GM12878 (cell line): ENCODE results near the gene SARDH. TPM values are rescaled to one million over a fixed set of nuclear protein-coding genes. Genes with fewer than 3 reads are reported as not detected.

ENCODE experiments used
- ATAC-seq: fragments of 200-7000 bp; cut with Tn5 transposase; 3 replicates; pipeline ENCODE4 v1.9.1; 2020; ENCODE audit warnings: mild to moderate bottlenecking, moderate library complexity
- BruUV-seq: library from RNA; stranded (reverse); fragments of 400-500 nt; replicated peaks from 2 replicates; lab custom pipeline; 2021; lab: Mats Ljungman, UMichigan
- CTCF ChIA-PET: fragments of 300-600 bp; sonication (Branson Sonifier 250); formaldehyde crosslinking; extraction: SDS; loops from one replicate; lab custom pipeline; 2021; ENCODE audit warnings: inconsistent platforms; lab: Yijun Ruan, JAX
- POLR2A ChIA-PET: fragments of 350-600 bp; formaldehyde crosslinking; extraction: SDS; loops from one replicate; lab custom pipeline; 2021; ENCODE audit warnings: inconsistent platforms; lab: Charles Lee
- RAD21 ChIA-PET: fragments of 300-600 bp; sonication (Branson Sonifier 250); formaldehyde crosslinking; loops from one replicate; lab custom pipeline; 2023; ENCODE audit warnings: antibody characterized with exemption; ENCODE audit not compliant: unreplicated experiment; lab: Charles Lee
- SMC1A ChIA-PET: fragments of 300-600 bp; sonication (Branson Sonifier 250); formaldehyde crosslinking; loops from one replicate; lab custom pipeline; 2023; ENCODE audit not compliant: unreplicated experiment, uncharacterized antibody; lab: Charles Lee
- DNase-seq: peaks from one replicate; pipeline ENCODE4 v3.0.0-alpha.2; 2011; ENCODE audit warnings: low read depth, low spot score
- FAIRE-seq: peaks from 3 replicates; lab custom pipeline; 2011; peaks lifted over from hg19 to GRCh38; lab: Jason Lieb, UNC
- H2AFZ ChIP-seq: 2 replicates; pipeline ENCODE4 v1.6.0; 2011; ENCODE audit warnings: low read depth, low read length, control low read depth; ENCODE audit not compliant: control insufficient read depth
- H3K27ac ChIP-seq: 2 replicates; pipeline ENCODE4 v1.5.1; 2011; ENCODE audit warnings: control low read depth; ENCODE audit not compliant: control insufficient read depth, insufficient read depth
- H3K27me3 ChIP-seq, 2 experiments: replicated peaks in 1 of 2; 2 replicates each; pipeline versions ENCODE4 v1.6.0 to v1.6.1; 2011; ENCODE audit warnings: low read length in 1 of 2; ENCODE audit not compliant: control insufficient read depth in 2 of 2, insufficient read depth in 2 of 2
- H3K36me3 ChIP-seq, 2 experiments: 2 replicates each; pipeline ENCODE4 v1.5.1; 2011; ENCODE audit warnings: low read length in 1 of 2; ENCODE audit not compliant: control insufficient read depth in 2 of 2, insufficient read depth in 2 of 2
- H3K4me1 ChIP-seq: 2 replicates; pipeline ENCODE4 v1.6.1; 2011; ENCODE audit warnings: mild to moderate bottlenecking, low read length, moderate library complexity, mixed read lengths; ENCODE audit not compliant: control insufficient read depth, insufficient read depth
- H3K4me2 ChIP-seq: 2 replicates; pipeline ENCODE4 v1.6.0; 2011; ENCODE audit warnings: control low read depth; ENCODE audit not compliant: control insufficient read depth, insufficient read depth
- H3K4me3 ChIP-seq: fragments of 200-600 bp; sonication (generic); 2 replicates; pipeline ENCODE4 v1.5.1; 2016
- H3K79me2 ChIP-seq: 2 replicates; pipeline ENCODE4 v1.6.0; 2011; ENCODE audit warnings: low read length; ENCODE audit not compliant: control insufficient read depth, insufficient read depth
- H3K9ac ChIP-seq: 2 replicates; pipeline ENCODE4 v1.8.0; 2011; ENCODE audit warnings: low read length, control low read depth, mixed read lengths; ENCODE audit not compliant: control insufficient read depth, insufficient read depth
- H3K9me3 ChIP-seq: replicated peaks from 3 replicates; pipeline ENCODE4 v1.5.1; 2011; ENCODE audit warnings: mild to moderate bottlenecking, low read length; ENCODE audit not compliant: control insufficient read depth, insufficient read depth
- H4K20me1 ChIP-seq: 2 replicates; pipeline ENCODE4 v1.6.0; 2011; ENCODE audit not compliant: control insufficient read depth, insufficient read depth
- BACH1 ChIP-seq: fragments of 450-650 bp; IDR thresholded peaks from 2 replicates; pipeline ENCODE4 v1.6.1; 2017; ENCODE audit warnings: mild to moderate bottlenecking, borderline replicate concordance
- BCL11A ChIP-seq: IDR thresholded peaks from 2 replicates; pipeline ENCODE4 v1.6.1; 2011; ENCODE audit warnings: low read depth, low read length
- CHD4 ChIP-seq: fragments of 200-600 bp; sonication (generic); IDR thresholded peaks from 2 replicates; pipeline ENCODE4 v1.6.1; 2016; ENCODE audit warnings: mild to moderate bottlenecking
- DPF2 ChIP-seq: fragments of 450-650 bp; IDR thresholded peaks from 2 replicates; pipeline ENCODE4 v1.6.1; 2017; ENCODE audit warnings: mild to moderate bottlenecking
- HCFC1 ChIP-seq: fragments of 150-350 bp; IDR thresholded peaks from 2 replicates; pipeline ENCODE4 v1.6.1; 2014; ENCODE audit warnings: low read length
- HDGF ChIP-seq: fragments of 450-650 bp; IDR thresholded peaks from 2 replicates; pipeline ENCODE4 v1.6.1; 2016; ENCODE audit warnings: antibody characterized with exemption
- NBN ChIP-seq: fragments of 450-650 bp; IDR thresholded peaks from 2 replicates; pipeline ENCODE4 v1.6.1; 2016
- PAX8 ChIP-seq: fragments of 450-650 bp; IDR thresholded peaks from 2 replicates; pipeline ENCODE4 v1.6.1; 2017; ENCODE audit warnings: mild to moderate bottlenecking, moderate library complexity
- RCOR1 ChIP-seq: conservative IDR thresholded peaks from 2 replicates; pipeline ENCODE4 v1.6.1; 2012; ENCODE audit warnings: low read depth, low read length, improper control_type of control experiment
- SP1 ChIP-seq: IDR thresholded peaks from one replicate; pipeline ENCODE4 v1.6.1; 2011; ENCODE audit warnings: low read depth, low read length
- TBL1XR1 ChIP-seq: IDR thresholded peaks from 2 replicates; pipeline ENCODE4 v1.6.1; 2012; ENCODE audit warnings: low read depth, low read length, improper control_type of control experiment
- TCF7 ChIP-seq: IDR thresholded peaks from 2 replicates; pipeline ENCODE4 v1.6.1; 2014; ENCODE audit warnings: antibody characterized with exemption, borderline replicate concordance
- WRNIP1 ChIP-seq: IDR thresholded peaks from 2 replicates; pipeline ENCODE4 v1.6.1; 2011; ENCODE audit warnings: low read depth, low read length, improper control_type of control experiment, borderline replicate concordance
- YY1 ChIP-seq: IDR thresholded peaks from 2 replicates; pipeline ENCODE4 v1.6.1; 2011; ENCODE audit warnings: low read depth, mild to moderate bottlenecking, low read length
- ZNF217 ChIP-seq: fragments of 450-650 bp; IDR thresholded peaks from 2 replicates; pipeline ENCODE4 v1.6.1; 2017; ENCODE audit warnings: antibody characterized with exemption, mild to moderate bottlenecking
- WGBS: methylation state at CpG from one replicate; pipeline ENCODE4 v1.1.6; 2016; ENCODE audit warnings: low lambda C conversion rate; ENCODE audit not compliant: insufficient replicate concordance, insufficient coverage; ENCODE audit errors: missing lambda C conversion rate; 5-methylcytosine and 5-hydroxymethylcytosine counted together
- in situ Hi-C: fragments of 300-500 bp; cut with MboI; formaldehyde crosslinking; loops from 9 replicates; pipeline ENCODE4 v1.14.3; 2018; ENCODE audit warnings: mixed read lengths
- intact Hi-C: fragments of 100-400 bp; cut with micrococcal nuclease; formaldehyde crosslinking; loops from one replicate; pipeline ENCODE4 v1.14.2; 2022; ENCODE audit not compliant: unreplicated experiment
- polyA plus RNA-seq, 11 experiments: library from polyadenylated mRNA; depleted of rRNA in 4 of 11; unstranded in 6 of 11; stranded (reverse) in 5 of 11; fragments of >200 nt; fragmentation: Nextera tagmentation in 4 of 11; fragmentation: Illumina TruSeq in 1 of 11; extraction: Ambion mirVana in 4 of 11; extraction: Trizol in 1 of 11; gene quantifications; 1 replicate in 1 of 11; 2 replicates in 10 of 11; pipeline versions ENCODE4 v1.2.1 to v1.2.3, GENCODE V29; 2011 to 2016; ENCODE audit warnings: inconsistent platforms in 2 of 11, missing spikeins in 2 of 11, low read depth in 1 of 11
- total RNA-seq, 4 experiments: library from RNA; depleted of rRNA in 3 of 4; stranded (reverse); fragments of >200 nt in 3 of 4; fragmentation: Illumina TruSeq in 1 of 4; extraction: Trizol in 1 of 4; gene quantifications; 2 replicates each; pipeline versions ENCODE4 v1.2.1 to v1.2.3, GENCODE V29; 2013 to 2021
- TF ChIP-seq, protein P1 (sequence below): IDR thresholded peaks from 2 replicates; pipeline ENCODE4 v1.6.1; 2012; ENCODE audit warnings: low read depth, low read length, improper control_type of control experiment
- TF ChIP-seq, protein P2 (sequence below): fragments of 450-650 bp; IDR thresholded peaks from 2 replicates; pipeline ENCODE4 v1.6.1; 2017; ENCODE audit warnings: mild to moderate bottlenecking, low read depth, inconsistent platforms; ENCODE audit not compliant: poor library complexity, severe bottlenecking
- TF ChIP-seq, protein P3 (sequence below): fragments of 450-650 bp; formaldehyde crosslinking; IDR thresholded peaks from 2 replicates; pipeline ENCODE4 v1.4.0; 2020; ENCODE audit warnings: mild to moderate bottlenecking, moderate library complexity

Gene SARDH
- total and polyA plus RNA-seq, 10 of the 15 experiments (the other 5 are each of a cell fraction or from before 2014, with no cell fraction given): 0.03 to 0.15 (median 0.10) TPM; not detected in 6

DNA sequence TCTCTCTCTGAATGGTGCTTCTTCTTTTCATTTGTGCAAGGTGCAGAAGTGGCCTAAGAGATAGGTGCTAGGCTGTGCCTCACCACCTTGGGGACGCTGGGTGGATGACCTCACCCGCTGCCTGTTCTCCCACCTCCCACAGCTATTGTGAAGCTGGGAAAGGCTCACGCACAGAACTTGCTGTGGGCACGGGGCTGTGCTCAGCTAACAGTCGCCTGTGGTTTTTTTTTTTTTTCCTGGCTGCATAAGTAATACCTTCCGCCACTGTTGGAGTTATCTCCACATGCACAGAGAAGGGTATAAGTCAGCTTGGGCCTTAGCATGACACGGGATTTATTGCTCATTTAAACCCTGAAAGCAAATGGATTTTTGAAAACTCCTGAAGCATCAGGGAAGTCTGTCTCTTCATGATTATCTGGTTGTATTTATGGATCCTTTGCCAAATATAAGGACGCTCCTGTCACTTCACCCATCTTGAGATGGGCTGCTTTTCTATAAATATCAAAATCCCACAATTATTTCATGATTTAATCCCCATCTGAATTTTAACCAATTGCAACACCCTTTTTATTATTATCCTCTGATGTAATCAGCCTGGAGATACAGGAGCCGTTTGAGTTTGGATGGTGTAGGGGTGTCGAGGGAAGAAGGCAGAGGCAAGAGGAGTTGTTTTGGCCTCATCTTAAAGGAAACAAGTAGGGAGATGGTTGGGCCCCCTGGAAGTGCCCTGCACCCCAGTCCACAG, 93.0 kb downstream of the SARDH start:
- BruUV-seq: no TSS peak

More for the DNA sequence above, 93.0 kb downstream of the SARDH start:
- no peak overlapping the region for H3K27ac ChIP-seq
- FAIRE-seq (no peak), ATAC-seq (no peak), DNase-seq (no peak)
- ChIA-PET CTCF (no interaction called here), SMC1A (no interaction called here), RAD21 (no interaction called here), POLR2A (no interaction called here)
- H3K27me3 ChIP-seq: peaks cover 0 to 2% of the 10 kb centered on the region in 2 experiments; a peak in 2 of 4 replicates
- H3K4me3 ChIP-seq: no peak overlapping the region
- TF ChIP-seq NBN (no peak), SP1 (no peak), HCFC1 (no peak), DPF2 (no peak), CHD4 (no peak), RCOR1 (no peak), BACH1 (no peak), BCL11A (no peak), YY1 (no peak), ZNF217 (no peak), TBL1XR1 (no peak), WRNIP1 (no peak), PAX8 (no peak), HDGF (no peak), TCF7 (no peak)
- TF ChIP-seq, protein P1, sequence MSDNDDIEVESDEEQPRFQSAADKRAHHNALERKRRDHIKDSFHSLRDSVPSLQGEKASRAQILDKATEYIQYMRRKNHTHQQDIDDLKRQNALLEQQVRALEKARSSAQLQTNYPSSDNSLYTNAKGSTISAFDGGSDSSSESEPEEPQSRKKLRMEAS: no peak
- TF ChIP-seq, protein P2, sequence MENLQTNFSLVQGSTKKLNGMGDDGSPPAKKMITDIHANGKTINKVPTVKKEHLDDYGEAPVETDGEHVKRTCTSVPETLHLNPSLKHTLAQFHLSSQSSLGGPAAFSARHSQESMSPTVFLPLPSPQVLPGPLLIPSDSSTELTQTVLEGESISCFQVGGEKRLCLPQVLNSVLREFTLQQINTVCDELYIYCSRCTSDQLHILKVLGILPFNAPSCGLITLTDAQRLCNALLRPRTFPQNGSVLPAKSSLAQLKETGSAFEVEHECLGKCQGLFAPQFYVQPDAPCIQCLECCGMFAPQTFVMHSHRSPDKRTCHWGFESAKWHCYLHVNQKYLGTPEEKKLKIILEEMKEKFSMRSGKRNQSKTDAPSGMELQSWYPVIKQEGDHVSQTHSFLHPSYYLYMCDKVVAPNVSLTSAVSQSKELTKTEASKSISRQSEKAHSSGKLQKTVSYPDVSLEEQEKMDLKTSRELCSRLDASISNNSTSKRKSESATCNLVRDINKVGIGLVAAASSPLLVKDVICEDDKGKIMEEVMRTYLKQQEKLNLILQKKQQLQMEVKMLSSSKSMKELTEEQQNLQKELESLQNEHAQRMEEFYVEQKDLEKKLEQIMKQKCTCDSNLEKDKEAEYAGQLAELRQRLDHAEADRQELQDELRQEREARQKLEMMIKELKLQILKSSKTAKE: no peak
- TF ChIP-seq, protein P3, sequence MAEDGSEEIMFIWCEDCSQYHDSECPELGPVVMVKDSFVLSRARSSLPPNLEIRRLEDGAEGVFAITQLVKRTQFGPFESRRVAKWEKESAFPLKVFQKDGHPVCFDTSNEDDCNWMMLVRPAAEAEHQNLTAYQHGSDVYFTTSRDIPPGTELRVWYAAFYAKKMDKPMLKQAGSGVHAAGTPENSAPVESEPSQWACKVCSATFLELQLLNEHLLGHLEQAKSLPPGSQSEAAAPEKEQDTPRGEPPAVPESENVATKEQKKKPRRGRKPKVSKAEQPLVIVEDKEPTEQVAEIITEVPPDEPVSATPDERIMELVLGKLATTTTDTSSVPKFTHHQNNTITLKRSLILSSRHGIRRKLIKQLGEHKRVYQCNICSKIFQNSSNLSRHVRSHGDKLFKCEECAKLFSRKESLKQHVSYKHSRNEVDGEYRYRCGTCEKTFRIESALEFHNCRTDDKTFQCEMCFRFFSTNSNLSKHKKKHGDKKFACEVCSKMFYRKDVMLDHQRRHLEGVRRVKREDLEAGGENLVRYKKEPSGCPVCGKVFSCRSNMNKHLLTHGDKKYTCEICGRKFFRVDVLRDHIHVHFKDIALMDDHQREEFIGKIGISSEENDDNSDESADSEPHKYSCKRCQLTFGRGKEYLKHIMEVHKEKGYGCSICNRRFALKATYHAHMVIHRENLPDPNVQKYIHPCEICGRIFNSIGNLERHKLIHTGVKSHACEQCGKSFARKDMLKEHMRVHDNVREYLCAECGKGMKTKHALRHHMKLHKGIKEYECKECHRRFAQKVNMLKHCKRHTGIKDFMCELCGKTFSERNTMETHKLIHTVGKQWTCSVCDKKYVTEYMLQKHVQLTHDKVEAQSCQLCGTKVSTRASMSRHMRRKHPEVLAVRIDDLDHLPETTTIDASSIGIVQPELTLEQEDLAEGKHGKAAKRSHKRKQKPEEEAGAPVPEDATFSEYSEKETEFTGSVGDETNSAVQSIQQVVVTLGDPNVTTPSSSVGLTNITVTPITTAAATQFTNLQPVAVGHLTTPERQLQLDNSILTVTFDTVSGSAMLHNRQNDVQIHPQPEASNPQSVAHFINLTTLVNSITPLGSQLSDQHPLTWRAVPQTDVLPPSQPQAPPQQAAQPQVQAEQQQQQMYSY (CRISPR knock-in tag): no peak
- H3K79me2 ChIP-seq: no peaks in the 10 kb centered on the region
- no peaks in the 10 kb centered on the region for H3K9me3 ChIP-seq
- intact Hi-C loops (no loop called here), in situ Hi-C loops (no loop called here)
- H4K20me1 ChIP-seq: no peaks in the 10 kb centered on the region
- H3K9ac ChIP-seq: no peak overlapping the region
- WGBS: 14% methylated on average over 10 of the region's 10 CpGs
- H3K4me1 ChIP-seq: no peaks in the 10 kb centered on the region
- H2AFZ ChIP-seq: no peak overlapping the region
- H3K4me2 ChIP-seq: no peak overlapping the region
- H3K36me3 ChIP-seq: no peaks in the 10 kb centered on the region
